ENCODE results near the gene TRIP12.

The TRIP12 gene

GRCh38 chr2:229882583-229882982 lies 39.2 kb downstream of the TRIP12 start:
- H3K27ac ChIP-seq = no peak overlapping the region
- TF ChIP-seq CTCF (conservative IDR thresholded peaks at IDR 0.05) (no peak), ZFX (IDR thresholded peaks at IDR 0.05) (no peak)

- no peak for TF ChIP-seq CTCF (conservative IDR thresholded peaks at IDR 0.05)
- TF ChIP-seq ZFX (IDR thresholded peaks at IDR 0.05) = no peak
- no peak overlapping the region for H3K27ac ChIP-seq
These were observed 40.8 kb downstream of the TRIP12 start for GRCh38 chr2:229880892-229881586.

GRCh38 chr2:229879191-229879950 lies 42.4 kb downstream of the TRIP12 start:
- H3K27ac ChIP-seq = no peak overlapping the region
- TF ChIP-seq ZFX (IDR thresholded peaks at IDR 0.05) (no peak), CTCF (conservative IDR thresholded peaks at IDR 0.05) (no peak)

- H3K27ac ChIP-seq = no peak overlapping the region
- TF ChIP-seq ZFX (IDR thresholded peaks at IDR 0.05) = no peak
- TF ChIP-seq CTCF (conservative IDR thresholded peaks at IDR 0.05) = no peak
These were observed 46.3 kb downstream of the TRIP12 start for GRCh38 chr2:229875549-229875948.

GRCh38 chr2:229874647-229875046 lies 47.2 kb downstream of the TRIP12 start:
- TF ChIP-seq CTCF (conservative IDR thresholded peaks at IDR 0.05) (no peak), ZFX (IDR thresholded peaks at IDR 0.05) (no peak)
- no peak overlapping the region for H3K27ac ChIP-seq

GRCh38 chr2:229873123-229873581 lies 48.7 kb downstream of the TRIP12 start:
- TF ChIP-seq ZFX (IDR thresholded peaks at IDR 0.05) (no peak), CTCF (conservative IDR thresholded peaks at IDR 0.05) (no peak)

More at GRCh38 chr2:229873123-229873581, 48.7 kb downstream of the TRIP12 start:
- H3K27ac ChIP-seq = no peak overlapping the region

Measured in C4-2B (cell line).